Measurements from ENCODE around the gene HPCAL1. TPM values are rescaled to one million over a fixed set of nuclear protein-coding genes. Genes with fewer than 3 reads are reported as not detected.

HPCAL1 gene
- total and polyA plus RNA-seq, 12 donors = 17.4 to 118 (median 61.3) TPM

- no peak for DNase-seq
- Histone ChIP-seq H3K4me3 (no peak overlapping the region), H3K27ac (peak overlapping the region; percentile 82 to 99 (median 96)), H3K9me3 (replicated peaks in 1 of 3) (no peaks in the 10 kb centered on the region), H3K36me3 (replicated peaks in 1 of 2) (no peaks in the 10 kb centered on the region), H3K4me1 (replicated peaks in 1 of 2) (peaks cover 0 to 21% of the 10 kb centered on the region in 2 donors), H3K27me3 (no peaks in the 10 kb centered on the region)
- intact Hi-C loops (cut with DNase I) = no loop called here
- TF ChIP-seq CTCF (IDR thresholded peaks at IDR 0.05) (no peak), POLR2A (IDR thresholded peaks at IDR 0.05) (peak in 1 of 2 donors; percentile 17)
- WGBS, 4 donors = 64 to 79% (median 67%) methylated on average over 14 to 15 of the region's 15 CpGs
Measured at GRCh38 chr2:10271509-10271908, 31.2 kb upstream of the HPCAL1 start.

- H3K27me3 ChIP-seq = no peaks in the 10 kb centered on the region
- H3K4me1 ChIP-seq (replicated peaks in 1 of 2) = peaks cover 0 to 21% of the 10 kb centered on the region in 2 donors
- peak; percentile 79 to 93 (median 90) for DNase-seq
- no peaks in the 10 kb centered on the region for H3K36me3 ChIP-seq (replicated peaks in 1 of 2)
- H3K27ac ChIP-seq = peak overlapping the region; percentile 82 to 99 (median 96)
- intact Hi-C loops (cut with DNase I) = no loop called here
- TF ChIP-seq CTCF (IDR thresholded peaks at IDR 0.05) = no peak
- peak in 1 of 2 donors; percentile 80 for TF ChIP-seq POLR2A (IDR thresholded peaks at IDR 0.05)
- WGBS, 4 donors = 46 to 86% (median 60%) methylated on average over 2 to 6 of the region's 6 CpGs
- H3K4me3 ChIP-seq = peak overlapping the region in 1 of 4 donors; percentile 29
- H3K9me3 ChIP-seq (replicated peaks in 1 of 3) = no peaks in the 10 kb centered on the region
Measured at GRCh38 chr2:10271946-10272345, 30.8 kb upstream of the HPCAL1 start.

GRCh38 chr2:10272464-10272863, 30.2 kb upstream of the HPCAL1 start:
- Histone ChIP-seq H3K27me3 (no peaks in the 10 kb centered on the region), H3K9me3 (replicated peaks in 1 of 3) (no peaks in the 10 kb centered on the region), H3K4me3 (no peak overlapping the region), H3K4me1 (replicated peaks in 1 of 2) (peaks cover 0 to 21% of the 10 kb centered on the region in 2 donors), H3K36me3 (replicated peaks in 1 of 2) (no peaks in the 10 kb centered on the region), H3K27ac (peak overlapping the region; percentile 82 to 99 (median 96))
- 67 to 76% (median 75%) methylated on average over 10 of the region's 10 CpGs for WGBS, 4 donors
- TF ChIP-seq CTCF (IDR thresholded peaks at IDR 0.05) = no peak
- TF ChIP-seq POLR2A (IDR thresholded peaks at IDR 0.05) = no peak
- peak; percentile 69 to 88 (median 82) for DNase-seq
- intact Hi-C loops (cut with DNase I) = no loop called here

GRCh38 chr2:10273215-10274175, 29.2 kb upstream of the HPCAL1 start:
- TF ChIP-seq CTCF (IDR thresholded peaks at IDR 0.05) = no peak
- no peak for TF ChIP-seq POLR2A (IDR thresholded peaks at IDR 0.05)
- intact Hi-C loops (cut with DNase I) = no loop called here
- Histone ChIP-seq H3K27ac (peak overlapping the region in 2 of 5 donors; percentile 91 to 99), H3K4me1 (replicated peaks in 1 of 2) (peaks cover 0 to 21% of the 10 kb centered on the region in 2 donors), H3K9me3 (replicated peaks in 1 of 3) (no peaks in the 10 kb centered on the region), H3K4me3 (no peak overlapping the region), H3K27me3 (no peaks in the 10 kb centered on the region), H3K36me3 (replicated peaks in 1 of 2) (no peaks in the 10 kb centered on the region)
- 93 to 98% (median 95%) methylated on average over 17 to 22 of the region's 22 CpGs for WGBS, 4 donors
- DNase-seq = peak in 3 of 7 donors; percentile 10 to 46 (median 16)

Data from adrenal gland (tissue), 12 donors.